Measurements from ENCODE around the gene RBM5. TPM values are rescaled to one million over a fixed set of nuclear protein-coding genes. Genes with fewer than 3 reads are reported as not detected.
A peak's percentile ranks its signal among the peaks of the same experiment; 100 is the strongest.

RBM5 gene
- polyA plus RNA-seq, 1 donor (not counting 4 experiments of a cell fraction or from before 2014, with no cell fraction given) = 167 TPM

GRCh38 chr3:50153782-50154475 lies 65.2 kb downstream of the RBM5 start:
- Histone ChIP-seq H3K4me3 (ENCODE audit: control insufficient read depth in 2 of 3, extremely low read depth in 1 of 3, insufficient read depth in 2 of 3, low read depth in 1 of 3, low read length in 3 of 3) (no peak overlapping the region), H3K79me2 (ENCODE audit: control insufficient read depth, insufficient read depth, low read length) (peaks cover 40% of the 10 kb centered on the region), H3K27ac (ENCODE audit: control insufficient read depth, insufficient read depth, low read length) (no peak overlapping the region), H3K27me3 (ENCODE audit: control insufficient read depth, extremely low read depth, insufficient read depth, low read length) (no peaks in the 10 kb centered on the region), H3K9me3 (ENCODE audit: control insufficient read depth, low read depth, low read length) (no peaks in the 10 kb centered on the region), H3K9ac (ENCODE audit: control insufficient read depth, extremely low read depth, insufficient read depth, low read length) (no peak overlapping the region), H3K36me3 (ENCODE audit: control insufficient read depth in 2 of 2, extremely low read depth in 1 of 2, insufficient read depth in 2 of 2, low read length in 2 of 2) (peaks cover under 1 to 8% of the 10 kb centered on the region in 2 experiments), H4K20me1 (ENCODE audit: control insufficient read depth, extremely low read depth, insufficient read depth, low read length) (no peaks in the 10 kb centered on the region), H3K4me1 (ENCODE audit: control insufficient read depth, extremely low read depth, insufficient read depth, low read length) (peaks cover 48% of the 10 kb centered on the region), H3K4me2 (ENCODE audit: control insufficient read depth, extremely low read depth, insufficient read depth, low read depth, low read length) (peak overlapping the region; percentile 23), H3K9me1 (ENCODE audit: control insufficient read depth, extremely low read depth, insufficient read depth, low read length) (peaks cover 6% of the 10 kb centered on the region), H2AFZ (ENCODE audit: control insufficient read depth, low read length) (no peak overlapping the region)
- DNase-seq (ENCODE audit: low read depth, low spot score) (no peak), FAIRE-seq (no peak)
- dilution Hi-C loops (cut with MboI; ENCODE audit: extremely low pct_ligation_motif_present, low sequenced_read_pairs) = no loop called here
- no peak for TF ChIP-seq EZH2 (IDR thresholded peaks at IDR 0.05; ENCODE audit: low read length)
- TF ChIP-seq CTCF (optimal IDR thresholded peaks at IDR 0.05 in 1 of 3, IDR thresholded peaks at IDR 0.05 in 1 of 3, conservative IDR thresholded peaks at IDR 0.05 in 1 of 3; ENCODE audit: extremely low read depth in 1 of 3, insufficient read depth in 2 of 3, low read length in 3 of 3) = no peak

- Histone ChIP-seq H3K9me1 (ENCODE audit: control insufficient read depth, extremely low read depth, insufficient read depth, low read length) (peaks cover 6% of the 10 kb centered on the region), H2AFZ (ENCODE audit: control insufficient read depth, low read length) (no peak overlapping the region), H3K79me2 (ENCODE audit: control insufficient read depth, insufficient read depth, low read length) (peaks cover 45% of the 10 kb centered on the region), H3K27me3 (ENCODE audit: control insufficient read depth, extremely low read depth, insufficient read depth, low read length) (no peaks in the 10 kb centered on the region), H3K4me2 (ENCODE audit: control insufficient read depth, extremely low read depth, insufficient read depth, low read depth, low read length) (peak overlapping the region; percentile 23), H3K9me3 (ENCODE audit: control insufficient read depth, low read depth, low read length) (no peaks in the 10 kb centered on the region), H3K27ac (ENCODE audit: control insufficient read depth, insufficient read depth, low read length) (no peak overlapping the region), H4K20me1 (ENCODE audit: control insufficient read depth, extremely low read depth, insufficient read depth, low read length) (no peaks in the 10 kb centered on the region), H3K9ac (ENCODE audit: control insufficient read depth, extremely low read depth, insufficient read depth, low read length) (no peak overlapping the region), H3K4me3 (ENCODE audit: control insufficient read depth in 2 of 3, extremely low read depth in 1 of 3, insufficient read depth in 2 of 3, low read depth in 1 of 3, low read length in 3 of 3) (no peak overlapping the region), H3K4me1 (ENCODE audit: control insufficient read depth, extremely low read depth, insufficient read depth, low read length) (peaks cover 54% of the 10 kb centered on the region), H3K36me3 (ENCODE audit: control insufficient read depth in 2 of 2, extremely low read depth in 1 of 2, insufficient read depth in 2 of 2, low read length in 2 of 2) (peaks cover 4 to 11% of the 10 kb centered on the region in 2 experiments)
- no peak for FAIRE-seq
- DNase-seq (ENCODE audit: low read depth, low spot score) = no peak
- dilution Hi-C loops (cut with MboI; ENCODE audit: extremely low pct_ligation_motif_present, low sequenced_read_pairs) = no loop called here
- peak in 1 of 3 experiments; percentile 24 for TF ChIP-seq CTCF (optimal IDR thresholded peaks at IDR 0.05 in 1 of 3, IDR thresholded peaks at IDR 0.05 in 1 of 3, conservative IDR thresholded peaks at IDR 0.05 in 1 of 3; ENCODE audit: extremely low read depth in 1 of 3, insufficient read depth in 2 of 3, low read length in 3 of 3)
- TF ChIP-seq EZH2 (IDR thresholded peaks at IDR 0.05; ENCODE audit: low read length) = no peak
Measured at GRCh38 chr3:50154476-50154839, 65.7 kb downstream of the RBM5 start.

Data from keratinocyte (primary cell).